Measurements from ENCODE around the gene MBLAC1. TPM values are rescaled to one million over a fixed set of nuclear protein-coding genes. Genes with fewer than 3 reads are reported as not detected.
A peak's percentile ranks its signal among the peaks of the same experiment; 100 is the strongest.

MBLAC1 gene
- total and polyA plus RNA-seq, 10 of the 15 experiments (the other 5 are each of a cell fraction or from before 2014, with no cell fraction given) = 0.24 to 3.2 (median 1.8) TPM; not detected in 1

GRCh38 chr7:100158229-100159098, 31.7 kb downstream of the MBLAC1 start, which contains the start of gene TRAPPC14 (continued):
- TF ChIP-seq NR2F1 (conservative IDR thresholded peaks at IDR 0.05) = peak; percentile 54; the same call in 1 of the 2 replicates
- TF ChIP-seq SPI1 (IDR thresholded peaks at IDR 0.05; ENCODE audit: borderline replicate concordance, insufficient read depth, low read depth, low read length) = peak; percentile 73
- no peak for TF ChIP-seq CHD4 (IDR thresholded peaks at IDR 0.05)
- TF ChIP-seq, protein P1, sequence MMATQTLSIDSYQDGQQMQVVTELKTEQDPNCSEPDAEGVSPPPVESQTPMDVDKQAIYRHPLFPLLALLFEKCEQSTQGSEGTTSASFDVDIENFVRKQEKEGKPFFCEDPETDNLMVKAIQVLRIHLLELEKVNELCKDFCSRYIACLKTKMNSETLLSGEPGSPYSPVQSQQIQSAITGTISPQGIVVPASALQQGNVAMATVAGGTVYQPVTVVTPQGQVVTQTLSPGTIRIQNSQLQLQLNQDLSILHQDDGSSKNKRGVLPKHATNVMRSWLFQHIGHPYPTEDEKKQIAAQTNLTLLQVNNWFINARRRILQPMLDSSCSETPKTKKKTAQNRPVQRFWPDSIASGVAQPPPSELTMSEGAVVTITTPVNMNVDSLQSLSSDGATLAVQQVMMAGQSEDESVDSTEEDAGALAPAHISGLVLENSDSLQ (IDR thresholded peaks at IDR 0.05) = no peak
- no peak for TF ChIP-seq MTA3 (IDR thresholded peaks at IDR 0.05; ENCODE audit: borderline replicate concordance, low read length)
- peak; percentile 81 for TF ChIP-seq PML (IDR thresholded peaks at IDR 0.05; ENCODE audit: low read length)
- peak; percentile 68 for TF ChIP-seq SP1 (IDR thresholded peaks at IDR 0.05; ENCODE audit: low read depth, low read length)
- TF ChIP-seq NBN (IDR thresholded peaks at IDR 0.05) = peak; percentile 68; the same call in 1 of the 2 replicates
- TF ChIP-seq, protein P2, sequence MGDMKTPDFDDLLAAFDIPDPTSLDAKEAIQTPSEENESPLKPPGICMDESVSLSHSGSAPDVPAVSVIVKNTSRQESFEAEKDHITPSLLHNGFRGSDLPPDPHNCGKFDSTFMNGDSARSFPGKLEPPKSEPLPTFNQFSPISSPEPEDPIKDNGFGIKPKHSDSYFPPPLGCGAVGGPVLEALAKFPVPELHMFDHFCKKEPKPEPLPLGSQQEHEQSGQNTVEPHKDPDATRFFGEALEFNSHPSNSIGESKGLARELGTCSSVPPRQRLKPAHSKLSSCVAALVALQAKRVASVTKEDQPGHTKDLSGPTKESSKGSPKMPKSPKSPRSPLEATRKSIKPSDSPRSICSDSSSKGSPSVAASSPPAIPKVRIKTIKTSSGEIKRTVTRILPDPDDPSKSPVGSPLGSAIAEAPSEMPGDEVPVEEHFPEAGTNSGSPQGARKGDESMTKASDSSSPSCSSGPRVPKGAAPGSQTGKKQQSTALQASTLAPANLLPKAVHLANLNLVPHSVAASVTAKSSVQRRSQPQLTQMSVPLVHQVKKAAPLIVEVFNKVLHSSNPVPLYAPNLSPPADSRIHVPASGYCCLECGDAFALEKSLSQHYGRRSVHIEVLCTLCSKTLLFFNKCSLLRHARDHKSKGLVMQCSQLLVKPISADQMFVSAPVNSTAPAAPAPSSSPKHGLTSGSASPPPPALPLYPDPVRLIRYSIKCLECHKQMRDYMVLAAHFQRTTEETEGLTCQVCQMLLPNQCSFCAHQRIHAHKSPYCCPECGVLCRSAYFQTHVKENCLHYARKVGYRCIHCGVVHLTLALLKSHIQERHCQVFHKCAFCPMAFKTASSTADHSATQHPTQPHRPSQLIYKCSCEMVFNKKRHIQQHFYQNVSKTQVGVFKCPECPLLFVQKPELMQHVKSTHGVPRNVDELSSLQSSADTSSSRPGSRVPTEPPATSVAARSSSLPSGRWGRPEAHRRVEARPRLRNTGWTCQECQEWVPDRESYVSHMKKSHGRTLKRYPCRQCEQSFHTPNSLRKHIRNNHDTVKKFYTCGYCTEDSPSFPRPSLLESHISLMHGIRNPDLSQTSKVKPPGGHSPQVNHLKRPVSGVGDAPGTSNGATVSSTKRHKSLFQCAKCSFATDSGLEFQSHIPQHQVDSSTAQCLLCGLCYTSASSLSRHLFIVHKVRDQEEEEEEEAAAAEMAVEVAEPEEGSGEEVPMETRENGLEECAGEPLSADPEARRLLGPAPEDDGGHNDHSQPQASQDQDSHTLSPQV (IDR thresholded peaks at IDR 0.05) = no peak
- TF ChIP-seq NFIC (IDR thresholded peaks at IDR 0.05; ENCODE audit: low read depth, low read length) = no peak
- TF ChIP-seq, protein P3, sequence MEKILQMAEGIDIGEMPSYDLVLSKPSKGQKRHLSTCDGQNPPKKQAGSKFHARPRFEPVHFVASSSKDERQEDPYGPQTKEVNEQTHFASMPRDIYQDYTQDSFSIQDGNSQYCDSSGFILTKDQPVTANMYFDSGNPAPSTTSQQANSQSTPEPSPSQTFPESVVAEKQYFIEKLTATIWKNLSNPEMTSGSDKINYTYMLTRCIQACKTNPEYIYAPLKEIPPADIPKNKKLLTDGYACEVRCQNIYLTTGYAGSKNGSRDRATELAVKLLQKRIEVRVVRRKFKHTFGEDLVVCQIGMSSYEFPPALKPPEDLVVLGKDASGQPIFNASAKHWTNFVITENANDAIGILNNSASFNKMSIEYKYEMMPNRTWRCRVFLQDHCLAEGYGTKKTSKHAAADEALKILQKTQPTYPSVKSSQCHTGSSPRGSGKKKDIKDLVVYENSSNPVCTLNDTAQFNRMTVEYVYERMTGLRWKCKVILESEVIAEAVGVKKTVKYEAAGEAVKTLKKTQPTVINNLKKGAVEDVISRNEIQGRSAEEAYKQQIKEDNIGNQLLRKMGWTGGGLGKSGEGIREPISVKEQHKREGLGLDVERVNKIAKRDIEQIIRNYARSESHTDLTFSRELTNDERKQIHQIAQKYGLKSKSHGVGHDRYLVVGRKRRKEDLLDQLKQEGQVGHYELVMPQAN (conservative IDR thresholded peaks at IDR 0.05) = peak; percentile 93
- TF ChIP-seq LARP7 (IDR thresholded peaks at IDR 0.05) = no peak; the same call in 1 of the 2 replicates
- TF ChIP-seq CEBPB (IDR thresholded peaks at IDR 0.05; ENCODE audit: borderline replicate concordance in 1 of 2, low read depth in 2 of 2, low read length in 2 of 2) = no peak
- TF ChIP-seq BHLHE40 (IDR thresholded peaks at IDR 0.05; ENCODE audit: borderline replicate concordance in 1 of 2, low read depth in 2 of 2, low read length in 1 of 2) = peak in 1 of 2 experiments; percentile 49; a peak in 2 of 4 replicates
- no peak for TF ChIP-seq SUZ12 (IDR thresholded peaks at IDR 0.05; ENCODE audit: unreplicated experiment)
- TF ChIP-seq RELA (IDR thresholded peaks at IDR 0.05; ENCODE audit: borderline replicate concordance, partially characterized antibody) = peak; percentile 63
- TF ChIP-seq KLF5 (IDR thresholded peaks at IDR 0.05; ENCODE audit: partially characterized antibody) = peak; percentile 61
- TF ChIP-seq, protein P4, sequence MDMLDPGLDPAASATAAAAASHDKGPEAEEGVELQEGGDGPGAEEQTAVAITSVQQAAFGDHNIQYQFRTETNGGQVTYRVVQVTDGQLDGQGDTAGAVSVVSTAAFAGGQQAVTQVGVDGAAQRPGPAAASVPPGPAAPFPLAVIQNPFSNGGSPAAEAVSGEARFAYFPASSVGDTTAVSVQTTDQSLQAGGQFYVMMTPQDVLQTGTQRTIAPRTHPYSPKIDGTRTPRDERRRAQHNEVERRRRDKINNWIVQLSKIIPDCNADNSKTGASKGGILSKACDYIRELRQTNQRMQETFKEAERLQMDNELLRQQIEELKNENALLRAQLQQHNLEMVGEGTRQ (IDR thresholded peaks at IDR 0.05; ENCODE audit: borderline replicate concordance, low read depth, low read length) = no peak
- TF ChIP-seq MTA2 (IDR thresholded peaks at IDR 0.05; ENCODE audit: low read depth) = peak; percentile 30; the same call in 1 of the 2 replicates
- peak; percentile 87 for TF ChIP-seq GABPA (IDR thresholded peaks at IDR 0.05; ENCODE audit: low read depth)
- TF ChIP-seq POLR2A (IDR thresholded peaks at IDR 0.05; ENCODE audit: low read depth, low read length) = peak; percentile 73
- 0 out of 2 replicates have a peak, but pooled peaks have one; percentile 24 for TF ChIP-seq TCF12 (IDR thresholded peaks at IDR 0.05; ENCODE audit: low read depth, low read length)

Measured in GM12878 (cell line).